Measurements from ENCODE around the gene DES.

The DES gene

DNA sequence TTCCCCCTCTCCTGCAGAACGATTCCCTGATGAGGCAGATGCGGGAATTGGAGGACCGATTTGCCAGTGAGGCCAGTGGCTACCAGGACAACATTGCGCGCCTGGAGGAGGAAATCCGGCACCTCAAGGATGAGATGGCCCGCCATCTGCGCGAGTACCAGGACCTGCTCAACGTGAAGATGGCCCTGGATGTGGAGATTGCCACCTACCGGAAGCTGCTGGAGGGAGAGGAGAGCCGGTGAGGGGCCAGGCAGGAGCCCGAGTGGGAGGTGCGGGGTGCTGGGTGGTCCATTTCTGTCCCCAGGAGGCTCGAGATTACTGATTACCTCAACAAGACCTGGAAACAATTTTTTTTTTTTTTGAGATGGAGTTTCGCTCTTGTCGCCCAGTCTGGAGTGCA is 3.1 kb downstream of the DES start:
- Histone ChIP-seq H3K9me3 (ENCODE audit: control insufficient read depth, low read length) (no peaks in the 10 kb centered on the region), H3K4me3 (ENCODE audit: extremely low read depth, insufficient read depth, low read length, poor library complexity, severe bottlenecking) (no peak overlapping the region)
- 93% methylated on average over 16 of the region's 17 CpGs for WGBS, 2 experiments (ENCODE audit: insufficient coverage in 2 of 2)

DNA sequence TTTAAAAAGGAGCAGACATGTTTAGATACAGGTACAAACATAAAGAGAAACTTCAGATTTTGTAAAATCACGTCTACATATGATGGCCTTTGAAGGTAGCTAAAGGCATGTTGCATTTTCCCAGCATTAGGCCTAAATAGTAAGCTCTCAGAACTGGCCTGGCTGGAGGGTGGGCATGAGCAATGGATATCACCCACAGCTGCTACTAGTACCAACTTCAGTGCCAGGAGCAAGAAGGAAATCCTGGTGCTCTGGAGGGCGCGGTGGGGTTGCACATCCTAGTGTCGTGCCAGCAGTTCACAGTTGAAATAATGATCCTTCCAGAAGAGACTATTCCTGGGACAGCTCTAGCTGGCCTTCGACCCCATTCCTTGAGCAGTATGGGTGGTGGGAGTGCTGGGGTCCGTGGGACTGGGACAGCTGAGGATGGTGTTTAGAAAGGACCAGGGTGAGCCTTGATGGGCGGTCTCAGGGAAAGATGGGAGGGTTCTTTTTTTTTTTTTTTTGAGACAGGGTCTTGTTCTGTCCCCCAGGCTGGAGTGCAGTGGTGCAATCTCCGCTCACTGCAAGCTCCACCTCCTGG is 4.9 kb downstream of the DES start:
- Histone ChIP-seq H3K4me1 (ENCODE audit: control insufficient read depth, insufficient read depth, low read length, poor library complexity, severe bottlenecking) (peaks cover 12% of the 10 kb centered on the region), H3K27ac (ENCODE audit: low read depth, low read length, severe bottlenecking) (no peak overlapping the region), H3K9me3 (ENCODE audit: control insufficient read depth, low read length) (no peaks in the 10 kb centered on the region), H3K36me3 (ENCODE audit: control insufficient read depth, insufficient read depth, low read length) (no peaks in the 10 kb centered on the region), H3K4me3 (ENCODE audit: extremely low read depth, insufficient read depth, low read length, poor library complexity, severe bottlenecking) (no peak overlapping the region)
- 96 to 100% methylated on average over 2 to 7 of the region's 8 CpGs for WGBS, 2 experiments (ENCODE audit: insufficient coverage in 2 of 2)

More for the DNA sequence above, 3.1 kb downstream of the DES start:
- H3K4me1 ChIP-seq (ENCODE audit: control insufficient read depth, insufficient read depth, low read length, poor library complexity, severe bottlenecking): peaks cover 19% of the 10 kb centered on the region
- H3K27ac ChIP-seq (ENCODE audit: low read depth, low read length, severe bottlenecking): no peak overlapping the region
- no peaks in the 10 kb centered on the region for H3K36me3 ChIP-seq (ENCODE audit: control insufficient read depth, insufficient read depth, low read length)

DNA sequence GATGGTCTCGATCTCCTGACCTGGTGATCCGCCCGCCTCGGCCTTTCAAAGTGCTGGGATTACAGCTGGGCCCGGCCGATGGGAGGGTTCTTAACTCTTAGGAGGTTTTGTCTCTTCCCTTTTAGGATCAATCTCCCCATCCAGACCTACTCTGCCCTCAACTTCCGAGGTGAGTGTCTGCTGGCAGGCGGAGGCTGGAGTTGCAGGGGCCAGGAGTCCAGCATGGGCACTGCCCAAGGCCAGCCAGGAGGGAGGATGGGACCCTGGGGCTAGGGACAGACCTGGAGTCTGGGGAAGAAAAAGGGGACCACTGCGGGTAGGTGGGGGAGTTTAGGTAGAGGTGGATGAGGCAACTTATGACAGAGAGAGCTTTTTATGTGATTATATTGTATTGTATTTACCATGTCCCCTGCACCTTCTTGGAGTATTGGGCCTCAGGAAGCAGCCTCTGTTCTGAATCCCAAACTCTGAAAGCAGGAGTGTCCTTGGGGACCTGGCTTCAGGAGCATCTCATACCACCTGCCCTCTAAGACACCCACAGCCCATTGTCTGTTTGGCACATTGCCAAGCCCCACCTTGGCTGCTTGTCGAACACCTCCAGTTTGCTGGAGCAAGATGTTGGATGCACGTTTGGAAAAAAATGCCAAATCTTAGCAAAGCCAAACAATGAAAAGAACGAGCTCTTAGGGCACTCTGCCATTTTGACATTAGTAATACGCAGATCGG is 5.6 kb downstream of the DES start:
- no peak overlapping the region for H3K27ac ChIP-seq (ENCODE audit: low read depth, low read length, severe bottlenecking)
- WGBS, 2 experiments (ENCODE audit: insufficient coverage in 2 of 2): 90% methylated on average over 6 to 10 of the region's 14 CpGs
- H3K4me3 ChIP-seq (ENCODE audit: extremely low read depth, insufficient read depth, low read length, poor library complexity, severe bottlenecking): no peak overlapping the region
- H3K4me1 ChIP-seq (ENCODE audit: control insufficient read depth, insufficient read depth, low read length, poor library complexity, severe bottlenecking): peaks cover 15% of the 10 kb centered on the region
- H3K36me3 ChIP-seq (ENCODE audit: control insufficient read depth, insufficient read depth, low read length): no peaks in the 10 kb centered on the region
- no peaks in the 10 kb centered on the region for H3K9me3 ChIP-seq (ENCODE audit: control insufficient read depth, low read length)

DNA sequence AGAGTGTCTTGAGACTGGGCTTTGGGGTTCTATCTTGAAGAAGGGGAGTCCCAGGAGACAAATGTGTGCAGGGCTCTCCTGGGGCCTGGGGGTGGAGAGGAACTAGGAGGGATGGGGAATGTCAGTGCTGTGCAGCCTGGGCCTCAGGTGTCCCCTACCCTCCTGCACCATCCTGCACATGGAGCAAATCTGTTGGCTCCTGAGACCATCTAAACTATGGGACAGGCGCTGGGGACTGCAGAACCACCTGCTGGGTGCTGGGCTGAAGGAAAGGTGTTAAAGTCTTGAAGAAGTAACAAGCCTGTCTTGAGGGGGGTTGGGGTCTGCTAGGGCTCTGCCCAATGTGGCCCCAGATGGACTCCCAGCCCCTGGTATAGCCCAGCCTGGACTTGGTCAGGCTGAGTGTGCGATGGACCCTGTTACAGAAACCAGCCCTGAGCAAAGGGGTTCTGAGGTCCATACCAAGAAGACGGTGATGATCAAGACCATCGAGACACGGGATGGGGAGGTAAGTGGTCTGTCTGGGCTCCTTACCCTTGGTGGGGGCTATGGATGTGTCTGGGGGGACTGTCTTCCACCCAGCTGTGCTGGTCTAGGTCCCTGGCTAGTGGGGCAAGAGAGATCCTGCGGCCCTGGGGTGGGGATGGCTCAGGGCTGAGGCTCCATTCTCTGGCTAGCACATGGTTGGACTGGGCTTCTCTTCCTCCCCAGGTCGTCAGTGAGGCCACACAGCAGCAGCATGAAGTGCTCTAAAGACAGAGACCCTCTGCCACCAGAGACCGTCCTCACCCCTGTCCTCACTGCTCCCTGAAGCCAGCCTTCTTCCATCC is 7.3 kb downstream of the DES start:
- peaks cover 14% of the 10 kb centered on the region for H3K4me1 ChIP-seq (ENCODE audit: control insufficient read depth, insufficient read depth, low read length, poor library complexity, severe bottlenecking)
- no peaks in the 10 kb centered on the region for H3K36me3 ChIP-seq (ENCODE audit: control insufficient read depth, insufficient read depth, low read length)
- WGBS, 2 experiments (ENCODE audit: insufficient coverage in 2 of 2): 94 to 95% methylated on average over 5 to 8 of the region's 8 CpGs
- no peaks in the 10 kb centered on the region for H3K9me3 ChIP-seq (ENCODE audit: control insufficient read depth, low read length)
- no peak overlapping the region for H3K4me3 ChIP-seq (ENCODE audit: extremely low read depth, insufficient read depth, low read length, poor library complexity, severe bottlenecking)
- no peak overlapping the region for H3K27ac ChIP-seq (ENCODE audit: low read depth, low read length, severe bottlenecking)

DNA sequence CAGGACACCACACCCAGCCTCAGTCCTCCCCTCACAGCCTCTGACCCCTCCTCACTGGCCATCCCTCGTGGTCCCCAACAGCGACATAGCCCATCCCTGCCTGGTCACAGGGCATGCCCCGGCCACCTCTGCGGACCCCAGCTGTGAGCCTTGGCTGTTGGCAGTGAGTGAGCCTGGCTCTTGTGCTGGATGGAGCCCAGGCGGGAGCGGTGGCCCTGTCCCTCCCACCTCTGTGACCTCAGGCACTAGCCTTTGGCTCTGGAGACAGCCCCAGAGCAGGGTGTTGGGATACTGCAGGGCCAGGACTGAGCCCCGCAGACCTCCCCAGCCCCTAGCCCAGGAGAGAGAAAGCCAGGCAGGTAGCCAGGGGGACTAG is 7.9 kb downstream of the DES start:
- WGBS, 2 experiments (ENCODE audit: insufficient coverage in 2 of 2): 82 to 89% methylated on average over 6 to 7 of the region's 7 CpGs
- peaks cover 16% of the 10 kb centered on the region for H3K4me1 ChIP-seq (ENCODE audit: control insufficient read depth, insufficient read depth, low read length, poor library complexity, severe bottlenecking)
- no peaks in the 10 kb centered on the region for H3K36me3 ChIP-seq (ENCODE audit: control insufficient read depth, insufficient read depth, low read length)
- no peak overlapping the region for H3K27ac ChIP-seq (ENCODE audit: low read depth, low read length, severe bottlenecking)
- H3K4me3 ChIP-seq (ENCODE audit: extremely low read depth, insufficient read depth, low read length, poor library complexity, severe bottlenecking): no peak overlapping the region
- no peaks in the 10 kb centered on the region for H3K9me3 ChIP-seq (ENCODE audit: control insufficient read depth, low read length)

DNA sequence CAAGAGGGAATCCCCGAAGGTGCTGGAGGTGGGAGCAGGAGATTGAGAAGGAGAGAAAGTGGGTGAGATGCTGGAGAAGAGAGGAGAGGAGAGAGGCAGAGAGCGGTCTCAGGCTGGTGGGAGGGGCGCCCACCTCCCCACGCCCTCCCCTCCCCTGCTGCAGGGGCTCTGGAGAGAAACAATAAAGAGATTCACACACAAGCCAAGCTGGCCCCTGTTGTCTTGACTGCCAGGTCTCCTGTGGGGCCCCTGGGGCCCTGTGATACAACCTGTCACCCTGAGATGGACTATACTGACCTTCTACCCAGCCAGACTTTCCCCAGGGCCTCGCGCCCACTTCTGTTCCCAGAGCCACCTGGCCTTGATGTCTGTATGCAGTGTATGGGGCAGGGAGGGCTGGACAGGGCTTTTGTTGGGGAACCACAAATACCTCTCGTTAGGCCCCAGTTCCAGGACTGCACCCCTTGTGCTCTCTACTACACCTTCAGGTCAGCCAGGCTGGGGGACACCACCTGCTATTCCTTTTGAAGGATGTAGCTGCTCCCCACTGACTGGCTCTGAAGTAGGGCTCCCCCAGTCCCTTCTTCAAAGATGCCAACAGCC is 8.5 kb downstream of the DES start:
- WGBS, 2 experiments (ENCODE audit: insufficient coverage in 2 of 2): 79 to 100% methylated on average over 2 to 5 of the region's 7 CpGs
- Histone ChIP-seq H3K9me3 (ENCODE audit: control insufficient read depth, low read length) (no peaks in the 10 kb centered on the region), H3K4me1 (ENCODE audit: control insufficient read depth, insufficient read depth, low read length, poor library complexity, severe bottlenecking) (peaks cover 16% of the 10 kb centered on the region), H3K36me3 (ENCODE audit: control insufficient read depth, insufficient read depth, low read length) (no peaks in the 10 kb centered on the region), H3K27ac (ENCODE audit: low read depth, low read length, severe bottlenecking) (no peak overlapping the region), H3K4me3 (ENCODE audit: extremely low read depth, insufficient read depth, low read length, poor library complexity, severe bottlenecking) (no peak overlapping the region)

DNA sequence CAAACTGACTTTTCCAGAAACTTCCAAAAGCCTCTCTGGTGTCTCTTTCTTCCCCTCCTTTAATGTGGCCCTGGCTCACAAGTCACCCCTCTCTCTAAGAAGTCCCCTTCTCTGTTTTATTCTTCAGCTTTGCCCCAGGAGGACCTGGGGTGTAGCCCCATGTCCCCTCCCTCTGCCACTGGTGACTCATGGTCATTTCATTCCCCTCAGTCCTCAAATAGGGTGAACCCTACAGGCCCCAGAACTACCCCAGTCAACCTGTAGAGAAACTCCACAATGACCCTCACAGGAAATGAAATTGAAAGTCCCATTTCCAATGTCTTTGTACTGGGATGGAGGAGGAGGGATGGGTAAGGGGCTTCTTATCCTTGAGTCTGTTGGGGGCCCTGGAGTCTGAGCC is 10.3 kb downstream of the DES start:
- H3K4me3 ChIP-seq (ENCODE audit: extremely low read depth, insufficient read depth, low read length, poor library complexity, severe bottlenecking): no peak overlapping the region
- H3K9me3 ChIP-seq (ENCODE audit: control insufficient read depth, low read length): no peaks in the 10 kb centered on the region
- H3K36me3 ChIP-seq (ENCODE audit: control insufficient read depth, insufficient read depth, low read length): no peaks in the 10 kb centered on the region
- H3K27ac ChIP-seq (ENCODE audit: low read depth, low read length, severe bottlenecking): no peak overlapping the region
- peaks cover 16% of the 10 kb centered on the region for H3K4me1 ChIP-seq (ENCODE audit: control insufficient read depth, insufficient read depth, low read length, poor library complexity, severe bottlenecking)

DNA sequence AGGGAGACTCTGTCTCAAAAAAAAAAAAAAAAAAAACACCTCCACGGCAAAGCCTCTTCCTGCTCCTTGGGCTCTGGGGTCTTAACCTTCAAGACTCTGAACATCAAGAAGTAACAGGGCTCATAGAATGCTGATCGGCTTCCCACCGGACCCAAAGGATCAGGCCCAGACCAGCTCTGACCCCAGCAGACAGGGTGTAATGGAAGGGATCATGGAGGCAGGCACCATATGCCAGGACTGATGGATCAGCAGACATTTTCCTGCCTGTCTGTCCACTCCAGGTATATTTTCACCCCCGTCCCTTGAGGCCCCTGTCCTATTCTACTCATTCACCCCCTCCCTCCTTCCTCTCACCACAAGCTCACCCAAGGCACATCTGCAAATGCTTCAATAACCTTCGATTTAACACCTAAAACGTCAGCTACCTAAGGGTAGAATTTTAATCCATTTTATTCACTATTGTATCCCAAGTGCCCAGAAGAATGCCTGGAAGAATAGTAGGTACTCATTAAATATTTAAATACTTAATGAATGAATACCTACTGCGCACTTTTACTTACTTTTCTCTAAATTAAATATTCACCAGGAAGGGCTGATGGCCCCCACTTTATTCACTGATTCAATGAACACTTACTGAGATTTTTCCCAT is 11.9 kb downstream of the DES start:
- Histone ChIP-seq H3K9me3 (ENCODE audit: control insufficient read depth, low read length) (no peaks in the 10 kb centered on the region), H3K27ac (ENCODE audit: low read depth, low read length, severe bottlenecking) (no peak overlapping the region), H3K4me1 (ENCODE audit: control insufficient read depth, insufficient read depth, low read length, poor library complexity, severe bottlenecking) (peaks cover 26% of the 10 kb centered on the region), H3K36me3 (ENCODE audit: control insufficient read depth, insufficient read depth, low read length) (no peaks in the 10 kb centered on the region), H3K4me3 (ENCODE audit: extremely low read depth, insufficient read depth, low read length, poor library complexity, severe bottlenecking) (no peak overlapping the region)
- 90 to 100% methylated on average over 4 of the region's 7 CpGs for WGBS, 2 experiments (ENCODE audit: insufficient coverage in 2 of 2)

DNA sequence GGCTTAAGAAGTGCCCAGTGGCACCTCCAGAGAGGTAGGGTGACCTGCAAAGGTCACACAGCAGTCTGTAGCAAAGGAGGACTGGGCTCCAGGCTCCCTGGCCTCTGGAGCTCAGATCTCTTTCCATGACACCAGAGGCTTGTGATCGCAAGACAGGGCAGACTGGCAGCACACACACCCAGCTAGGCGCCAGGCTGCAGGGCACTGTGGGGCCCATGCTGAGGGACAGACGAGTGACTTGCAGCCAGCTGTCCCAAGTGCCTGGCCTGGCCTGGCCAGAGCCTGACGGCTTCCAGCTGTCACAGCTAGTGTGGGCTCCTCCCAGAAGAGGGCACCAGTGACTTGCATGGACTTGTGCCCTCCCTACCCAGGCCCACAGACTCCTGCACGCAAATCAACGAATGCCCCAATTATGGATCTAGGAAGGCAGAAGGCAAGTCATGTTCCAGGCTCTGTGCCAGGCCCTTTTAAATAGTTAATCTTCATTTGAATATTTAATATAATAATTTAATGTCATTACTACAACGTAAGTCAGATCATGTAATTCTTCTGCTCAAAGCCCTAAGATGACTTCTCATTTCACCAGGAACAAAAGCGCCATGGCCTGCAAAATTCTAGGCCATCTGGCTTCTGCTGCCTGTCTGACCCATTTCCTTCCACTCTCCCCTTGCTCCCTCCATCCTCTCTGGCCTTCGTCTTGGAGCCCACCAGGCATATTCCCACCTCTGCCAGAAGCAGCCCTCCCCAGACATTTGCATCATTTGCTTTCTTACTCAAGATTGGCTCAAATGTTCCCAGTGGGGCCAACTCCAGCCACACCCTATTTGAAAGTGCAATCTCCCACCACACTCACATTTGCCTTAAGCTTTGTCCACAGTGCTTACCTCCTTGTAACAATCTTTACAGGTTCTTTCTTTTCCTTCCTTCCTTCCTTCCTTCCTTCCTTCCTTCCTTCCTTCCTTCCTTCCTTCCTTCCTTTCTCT is 12.7 kb downstream of the DES start:
- Histone ChIP-seq H3K4me3 (ENCODE audit: extremely low read depth, insufficient read depth, low read length, poor library complexity, severe bottlenecking) (no peak overlapping the region), H3K36me3 (ENCODE audit: control insufficient read depth, insufficient read depth, low read length) (no peaks in the 10 kb centered on the region), H3K27ac (ENCODE audit: low read depth, low read length, severe bottlenecking) (no peak overlapping the region), H3K9me3 (ENCODE audit: control insufficient read depth, low read length) (no peaks in the 10 kb centered on the region), H3K4me1 (ENCODE audit: control insufficient read depth, insufficient read depth, low read length, poor library complexity, severe bottlenecking) (peaks cover 28% of the 10 kb centered on the region)
- WGBS, 2 experiments (ENCODE audit: insufficient coverage in 2 of 2): 72 to 77% methylated on average over 6 to 7 of the region's 9 CpGs
